Transverse colon (tissue), 4 donors: Measurements from ENCODE around the gene SLK. TPM values are rescaled to one million over a fixed set of nuclear protein-coding genes. Genes with fewer than 3 reads are reported as not detected.

Source experiments
- DNase-seq: peaks from one replicate; pipeline ENCODE4 v3.0.0-alpha.2; 2019
- H3K27ac ChIP-seq, 4 donors: fragments of 200-600 bp; sonication (generic); 2 replicates each; pipeline ENCODE4 v1.5.1; 2016 to 2018; ENCODE audit warnings: inconsistent platforms in 4 of 4
- H3K27me3 ChIP-seq: fragments of 200-600 bp; sonication (generic); 2 replicates; pipeline ENCODE4 v1.5.1; 2017; ENCODE audit warnings: inconsistent platforms
- H3K36me3 ChIP-seq, 4 donors: fragments of 200-600 bp; sonication (generic); 2 replicates each; pipeline ENCODE4 v1.5.1; 2017 to 2019; ENCODE audit warnings: inconsistent platforms in 4 of 4
- H3K4me1 ChIP-seq, 4 donors: fragments of 200-600 bp; sonication (generic); 2 replicates each; pipeline ENCODE4 v1.5.1; 2017 to 2020; ENCODE audit warnings: inconsistent platforms in 4 of 4
- H3K4me3 ChIP-seq, 4 donors: fragments of 200-600 bp; sonication (generic); 1 replicate in 1 of 4; 2 replicates in 3 of 4; pipeline versions ENCODE4 v1.5.1 to v1.6.1; 2017 to 2019; ENCODE audit warnings: inconsistent platforms in 4 of 4
- H3K9me3 ChIP-seq, 2 donors: fragments of 200-600 bp; sonication (generic); 2 replicates each; pipeline ENCODE4 v1.5.1; 2017 to 2019; ENCODE audit warnings: inconsistent platforms in 2 of 2
- EP300 ChIP-seq: sonication (generic); formaldehyde crosslinking; IDR thresholded peaks from one replicate; pipeline ENCODE4 v1.6.1; 2017; ENCODE audit warnings: antibody characterized with exemption, low read depth
- POLR2A ChIP-seq: fragments of 450-650 bp; IDR thresholded peaks from one replicate; pipeline ENCODE4 v1.6.1; 2016; ENCODE audit warnings: antibody characterized with exemption, mild to moderate bottlenecking, moderate library complexity
- POLR2AphosphoS5 ChIP-seq, 3 donors: sonication (generic); formaldehyde crosslinking; IDR thresholded peaks; one replicate each; pipeline ENCODE4 v1.6.1; 2016; ENCODE audit warnings: antibody characterized with exemption in 3 of 3
- WGBS, 2 donors: methylation state at CpG; one replicate each; pipeline ENCODE4 v1.1.5; 2018; ENCODE audit warnings: low coverage in 1 of 2; 5-methylcytosine and 5-hydroxymethylcytosine counted together
- in situ Hi-C, 4 donors: fragments of 200-750 bp; cut with MboI; loops; one replicate each; pipeline versions ENCODE4 v1.15.0 to v1.15.1; 2017; ENCODE audit warnings: low sequenced_read_pairs in 3 of 4, low pct_ligation_motif_present in 1 of 4, low pct_unique_long_range_greater_than_20kb in 1 of 4
- intact Hi-C: fragments of 100-400 bp; cut with DNase I; formaldehyde crosslinking; loops from one replicate; pipeline ENCODE4 v1.15.1; 2023; ENCODE audit warnings: low total_unique reads
- total RNA-seq, 4 donors: library from RNA; depleted of rRNA; stranded (reverse); fragments of >200 nt; gene quantifications; one replicate each; pipeline ENCODE4 v1.1.0, GENCODE V29; 2016
- TF ChIP-seq, protein P1 (sequence below), 5 experiments: fragments of 200-600 bp in 3 of 5; fragments of 450-650 bp in 2 of 5; sonication (generic) in 3 of 5; IDR thresholded peaks; 1 replicate in 2 of 5; 2 replicates in 3 of 5; pipeline ENCODE4 v1.5.1; 2016 to 2017; ENCODE audit warnings: antibody characterized with exemption in 5 of 5, inconsistent platforms in 3 of 5, mild to moderate bottlenecking in 2 of 5, moderate library complexity in 1 of 5

SLK gene
- total RNA-seq, 4 donors from 2014 or later = 33.2 to 76.4 (median 55.7) TPM

DNA sequence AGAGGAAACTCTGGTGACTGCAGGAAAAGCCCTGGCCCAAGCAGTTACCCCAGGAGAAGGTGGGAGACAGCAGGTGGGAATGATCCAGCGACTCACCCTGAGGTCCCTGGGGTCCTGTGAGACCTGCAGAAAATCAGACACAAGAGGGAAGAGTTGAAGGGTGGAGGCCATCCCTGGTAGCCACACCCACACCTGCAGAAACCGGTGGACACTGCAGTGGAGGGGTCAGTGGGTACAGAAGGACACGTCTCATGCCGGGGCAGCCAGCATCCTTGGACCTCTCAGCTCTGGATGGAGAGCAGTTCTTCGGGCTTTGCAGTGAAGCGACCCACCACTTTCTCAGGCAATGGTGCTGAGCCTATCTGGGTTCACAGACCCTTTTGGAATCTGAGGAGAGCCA, 79.7 kb downstream of the SLK start:
- Histone ChIP-seq H3K4me1 (peaks cover 0 to 28% (median 11%) of the 10 kb centered on the region in 4 donors), H3K27me3 (no peaks in the 10 kb centered on the region), H3K36me3 (no peaks in the 10 kb centered on the region), H3K4me3 (no peak overlapping the region), H3K27ac (no peak overlapping the region), H3K9me3 (no peaks in the 10 kb centered on the region)
- TF ChIP-seq EP300 = no peak
- TF ChIP-seq, protein P1, sequence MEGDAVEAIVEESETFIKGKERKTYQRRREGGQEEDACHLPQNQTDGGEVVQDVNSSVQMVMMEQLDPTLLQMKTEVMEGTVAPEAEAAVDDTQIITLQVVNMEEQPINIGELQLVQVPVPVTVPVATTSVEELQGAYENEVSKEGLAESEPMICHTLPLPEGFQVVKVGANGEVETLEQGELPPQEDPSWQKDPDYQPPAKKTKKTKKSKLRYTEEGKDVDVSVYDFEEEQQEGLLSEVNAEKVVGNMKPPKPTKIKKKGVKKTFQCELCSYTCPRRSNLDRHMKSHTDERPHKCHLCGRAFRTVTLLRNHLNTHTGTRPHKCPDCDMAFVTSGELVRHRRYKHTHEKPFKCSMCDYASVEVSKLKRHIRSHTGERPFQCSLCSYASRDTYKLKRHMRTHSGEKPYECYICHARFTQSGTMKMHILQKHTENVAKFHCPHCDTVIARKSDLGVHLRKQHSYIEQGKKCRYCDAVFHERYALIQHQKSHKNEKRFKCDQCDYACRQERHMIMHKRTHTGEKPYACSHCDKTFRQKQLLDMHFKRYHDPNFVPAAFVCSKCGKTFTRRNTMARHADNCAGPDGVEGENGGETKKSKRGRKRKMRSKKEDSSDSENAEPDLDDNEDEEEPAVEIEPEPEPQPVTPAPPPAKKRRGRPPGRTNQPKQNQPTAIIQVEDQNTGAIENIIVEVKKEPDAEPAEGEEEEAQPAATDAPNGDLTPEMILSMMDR (IDR thresholded peaks at IDR 0.05) = no peak
- TF ChIP-seq POLR2AphosphoS5 (IDR thresholded peaks at IDR 0.05) = no peak
- TF ChIP-seq POLR2A = no peak
- intact Hi-C loops (no loop called here), in situ Hi-C loops (loop anchor here in 1 of 4 donors (25.0 kb wide), 1 partner anchor 166 kb away; no protein-coding TSS in a partner anchor)
- DNase-seq = no peak
- 62 to 80% methylated on average over 4 to 6 of the region's 6 CpGs for whole genome bisulfite sequencing, 2 donors

DNA sequence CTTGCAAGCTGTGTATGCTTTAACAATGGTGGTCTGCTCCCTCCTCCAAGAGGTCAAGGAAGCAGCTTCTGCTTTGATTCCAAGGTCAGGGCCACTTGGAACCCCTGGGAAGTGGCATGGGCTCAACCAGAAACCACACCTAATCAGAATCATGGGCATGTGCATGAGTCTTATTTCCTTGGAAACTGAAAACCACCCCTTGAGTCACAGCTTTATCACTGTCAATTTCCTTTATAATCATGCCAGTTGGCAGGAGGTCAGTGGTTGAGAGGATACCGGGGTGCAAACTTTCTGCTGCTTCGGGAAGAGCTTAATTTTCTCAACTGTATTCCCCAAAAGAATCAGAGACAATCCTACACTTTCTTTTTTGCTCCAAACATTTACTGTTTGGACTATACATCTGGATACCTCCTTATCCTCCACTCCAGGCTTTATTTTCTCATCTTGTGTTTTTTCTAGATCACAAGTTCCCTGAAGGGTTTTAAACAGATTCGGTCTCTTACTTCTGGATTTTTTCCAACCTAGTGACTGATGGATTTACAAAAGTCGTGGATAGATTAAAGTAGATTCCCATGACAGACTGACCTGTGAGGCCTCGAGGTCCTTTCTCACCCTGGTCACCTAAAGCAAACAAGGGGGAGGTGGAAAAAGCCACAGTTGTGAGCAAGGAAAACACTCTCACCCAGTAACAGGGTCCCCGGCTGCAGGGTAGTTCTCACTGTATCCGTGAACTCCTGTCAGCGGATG, 82.7 kb downstream of the SLK start:
- intact Hi-C loops (no loop called here), in situ Hi-C loops (loop anchor here in 1 of 4 donors (25.0 kb wide), 1 partner anchor 163 kb away; no protein-coding TSS in a partner anchor)
- 51 to 59% methylated on average over 5 to 8 of the region's 8 CpGs for WGBS, 2 donors
- peak overlapping the region; percentile 27 to 68 (median 44) for H3K27ac ChIP-seq
- H3K9me3 ChIP-seq = no peaks in the 10 kb centered on the region
- H3K4me3 ChIP-seq = no peak overlapping the region
- no peaks in the 10 kb centered on the region for H3K27me3 ChIP-seq
- H3K36me3 ChIP-seq = no peaks in the 10 kb centered on the region
- DNase-seq = peak; percentile 22
- TF ChIP-seq POLR2AphosphoS5 (IDR thresholded peaks at IDR 0.05) (peak in 2 of 3 donors; percentile 27 to 42), EP300 (no peak)
- peaks cover 0 to 46% (median 23%) of the 10 kb centered on the region in 4 donors for H3K4me1 ChIP-seq

DNA sequence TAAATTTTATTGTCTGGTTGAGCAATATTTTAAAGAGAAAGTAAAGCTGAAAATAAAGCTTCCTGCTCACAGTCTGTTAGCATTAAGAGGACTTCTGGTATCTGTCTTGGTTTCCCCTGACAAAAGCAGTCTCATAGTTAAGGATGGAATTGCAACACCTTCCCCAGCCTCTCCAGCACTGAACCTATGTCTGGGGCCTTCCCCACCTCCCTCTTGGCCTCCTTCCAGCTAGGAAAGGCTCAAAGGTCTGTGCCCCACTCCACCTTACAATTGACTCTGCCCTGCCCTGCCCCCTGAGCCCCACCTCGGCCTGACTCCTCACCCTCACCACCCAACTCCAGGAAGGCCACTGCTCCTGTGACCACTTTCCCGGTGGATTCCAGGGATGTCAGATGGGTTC, 85.5 kb downstream of the SLK start:
- intact Hi-C loops (no loop called here), in situ Hi-C loops (no loop called here)
- peaks cover 0 to 46% (median 23%) of the 10 kb centered on the region in 4 donors for H3K4me1 ChIP-seq
- WGBS, 2 donors = 50% methylated on average over 2 of the region's 2 CpGs; no CpG with 5 or more reads in 1 of the 2 donors
- TF ChIP-seq POLR2A (no peak), EP300 (no peak), POLR2AphosphoS5 (IDR thresholded peaks at IDR 0.05) (peak in 2 of 3 donors; percentile 46 to 55)
- TF ChIP-seq, protein P1 (IDR thresholded peaks at IDR 0.05) = no peak
- peak overlapping the region; percentile 67 to 78 (median 77) for H3K27ac ChIP-seq
- no peak overlapping the region for H3K4me3 ChIP-seq
- H3K27me3 ChIP-seq = no peaks in the 10 kb centered on the region
- DNase-seq = peak; percentile 88
- no peaks in the 10 kb centered on the region for H3K36me3 ChIP-seq
- no peaks in the 10 kb centered on the region for H3K9me3 ChIP-seq

- Histone ChIP-seq H3K4me1 (peaks cover 0 to 46% (median 23%) of the 10 kb centered on the region in 4 donors), H3K4me3 (no peak overlapping the region), H3K36me3 (no peaks in the 10 kb centered on the region), H3K27ac (peak overlapping the region; percentile 67 to 78 (median 77)), H3K27me3 (no peaks in the 10 kb centered on the region), H3K9me3 (no peaks in the 10 kb centered on the region)
- DNase-seq = no peak
- TF ChIP-seq, protein P1 (IDR thresholded peaks at IDR 0.05) = no peak
- no peak for TF ChIP-seq POLR2AphosphoS5 (IDR thresholded peaks at IDR 0.05)
- TF ChIP-seq POLR2A = no peak
- TF ChIP-seq EP300 = no peak
- intact Hi-C loops = no loop called here
- 94 to 95% methylated on average over 1 to 4 of the region's 4 CpGs for WGBS, 2 donors
- in situ Hi-C loops = no loop called here
Observed at GRCh38 chr10:104053201-104053600, 86.3 kb downstream of the SLK start.
